ENCODE measurements around the gene TRAPPC13.

- no peak for TF ChIP-seq CTCF (IDR thresholded peaks at IDR 0.05; ENCODE audit: insufficient read depth, low read length, poor library complexity, severe bottlenecking)
- TF ChIP-seq EZH2phosphoT487 (conservative IDR thresholded peaks at IDR 0.05; ENCODE audit: low read length), result no peak
Observed at GRCh38 chr5:65611524-65611923, 13.3 kb upstream of the TRAPPC13 start.
